HG02973 (cell line): ENCODE results near the gene CCND2.

Experiments used
- ATAC-seq: cut with Tn5 transposase; IDR thresholded peaks from one replicate; pipeline ENCODE4 v1.9.1; 2021; ENCODE audit warnings: moderate library complexity; ENCODE audit not compliant: unreplicated experiment

CCND2 gene

GRCh38 chr12:4256043-4256826 is 17.3 kb upstream of the CCND2 start:
- ATAC-seq: no peak

DNA sequence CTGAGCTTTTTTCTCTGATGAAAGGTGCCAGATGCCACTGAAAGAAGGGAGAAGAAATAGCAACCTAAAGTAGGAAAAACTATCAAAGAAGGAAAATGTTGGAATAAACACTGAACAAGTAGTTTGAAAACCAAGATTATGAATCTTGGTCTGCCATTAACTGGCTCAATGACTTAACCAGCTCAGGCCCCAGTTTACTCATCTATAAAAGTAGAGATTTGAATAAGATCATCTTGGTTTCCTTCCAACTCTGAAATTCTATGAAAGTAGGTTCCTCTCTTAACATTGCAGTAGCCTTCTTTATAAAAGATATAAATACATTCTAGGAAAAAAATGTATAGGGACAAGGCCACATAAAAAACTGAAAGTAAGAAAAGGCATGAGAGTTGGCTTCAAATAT is 16.1 kb upstream of the CCND2 start:
- no peak for ATAC-seq

DNA sequence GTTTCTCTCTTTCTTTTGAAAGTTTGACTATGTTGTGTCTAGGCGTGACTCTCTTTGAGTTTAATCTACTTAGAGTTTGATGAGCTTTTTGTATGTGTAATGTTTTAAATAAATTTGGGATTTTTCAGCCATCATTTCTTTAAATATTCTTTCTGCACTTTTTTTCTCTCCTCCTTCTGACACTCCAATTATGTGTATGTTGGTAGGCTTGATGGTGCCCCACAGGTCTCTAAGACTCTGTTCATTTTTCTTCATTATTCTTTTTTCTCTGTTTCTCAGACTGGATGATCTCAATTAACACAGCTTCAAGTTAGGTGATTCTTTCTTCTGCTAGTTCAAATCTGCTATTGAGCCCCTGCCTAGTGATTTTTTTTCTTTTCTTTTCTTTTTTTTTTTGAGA is 14.5 kb upstream of the CCND2 start:
- ATAC-seq: no peak

DNA sequence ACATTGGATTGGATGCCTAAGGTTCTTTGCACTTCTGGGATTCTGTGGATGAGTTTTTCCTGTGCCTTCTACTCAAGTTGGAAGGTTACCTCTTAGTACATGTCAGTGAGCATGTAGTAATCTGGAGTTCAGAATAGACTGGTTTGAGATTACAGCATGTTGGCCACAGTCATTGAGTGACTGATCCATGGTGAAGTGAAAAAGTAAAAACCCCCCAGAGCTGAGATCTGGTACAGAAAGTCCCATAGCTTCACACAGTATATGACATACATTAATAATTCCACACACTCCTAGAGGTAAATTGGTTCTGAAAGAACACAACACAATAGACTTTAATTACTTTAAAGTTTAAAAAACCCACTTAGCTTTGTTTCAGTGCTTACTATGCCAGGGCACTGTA is 11.9 kb upstream of the CCND2 start:
- ATAC-seq: peak; percentile 69

DNA sequence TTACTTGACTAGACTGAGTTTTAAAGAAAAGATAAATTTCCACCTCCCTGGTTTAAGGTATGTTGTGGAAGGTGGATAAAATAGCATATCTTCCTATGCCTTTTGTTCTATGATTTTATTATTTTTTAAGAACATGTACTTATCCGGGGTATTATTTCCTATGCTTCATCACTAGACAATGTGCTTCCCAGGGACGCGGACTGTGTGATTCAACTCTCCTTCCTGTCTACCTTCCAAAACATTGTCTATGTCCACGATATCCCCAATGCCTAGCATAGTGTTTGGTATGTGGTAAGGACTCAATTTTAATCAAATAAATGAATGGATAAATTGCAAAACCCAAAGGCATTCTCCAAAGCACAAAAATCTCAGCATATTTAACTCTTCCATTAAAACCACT is 8.3 kb upstream of the CCND2 start:
- ATAC-seq: no peak

DNA sequence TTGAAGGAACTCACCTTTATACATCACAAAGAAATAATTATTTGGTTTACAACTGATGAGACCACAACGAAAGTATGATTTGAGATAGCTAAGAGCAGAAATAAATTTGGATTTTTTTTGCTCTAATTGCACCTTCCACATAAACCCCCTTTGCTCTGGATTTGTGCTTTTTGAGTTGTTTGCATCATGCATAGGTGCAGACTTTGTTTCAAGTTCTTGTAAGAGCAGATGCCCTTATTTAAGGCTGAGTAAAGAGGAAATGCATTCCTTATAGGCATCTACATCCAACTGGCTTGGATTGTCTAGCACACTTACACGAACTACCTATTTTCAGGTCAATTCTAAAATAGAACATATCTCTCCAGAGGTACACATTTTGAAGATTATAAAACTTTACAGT is 6.6 kb upstream of the CCND2 start:
- no peak for ATAC-seq

DNA sequence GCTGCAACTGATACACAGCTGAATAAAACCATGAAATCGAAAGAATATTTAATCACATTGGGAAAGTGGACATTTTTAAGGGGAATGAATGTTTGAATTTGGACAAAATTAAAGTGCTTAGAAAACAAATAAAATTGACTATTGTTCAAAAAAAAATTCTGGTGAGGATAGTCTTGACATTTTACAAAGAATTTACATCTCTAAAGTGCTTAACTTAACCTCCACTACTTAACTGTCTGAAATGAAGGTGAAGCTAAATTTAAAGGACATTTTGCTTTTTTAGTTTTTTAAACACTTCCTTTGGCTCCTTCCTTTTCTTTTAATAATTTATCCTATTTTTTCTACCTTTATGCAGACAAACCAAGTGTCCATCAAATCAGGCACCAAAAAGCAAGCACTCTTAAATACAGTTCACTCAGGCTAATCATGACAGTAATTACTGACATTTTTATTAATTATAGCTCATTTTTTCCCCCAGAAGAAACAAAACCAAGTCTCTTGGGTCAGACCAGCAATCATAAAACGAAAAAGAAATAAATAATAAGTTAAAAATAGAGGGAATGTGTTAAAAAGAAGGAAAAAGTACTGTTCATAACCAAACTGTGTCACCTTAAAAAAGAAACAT is 5.7 kb upstream of the CCND2 start:
- no peak for ATAC-seq

DNA sequence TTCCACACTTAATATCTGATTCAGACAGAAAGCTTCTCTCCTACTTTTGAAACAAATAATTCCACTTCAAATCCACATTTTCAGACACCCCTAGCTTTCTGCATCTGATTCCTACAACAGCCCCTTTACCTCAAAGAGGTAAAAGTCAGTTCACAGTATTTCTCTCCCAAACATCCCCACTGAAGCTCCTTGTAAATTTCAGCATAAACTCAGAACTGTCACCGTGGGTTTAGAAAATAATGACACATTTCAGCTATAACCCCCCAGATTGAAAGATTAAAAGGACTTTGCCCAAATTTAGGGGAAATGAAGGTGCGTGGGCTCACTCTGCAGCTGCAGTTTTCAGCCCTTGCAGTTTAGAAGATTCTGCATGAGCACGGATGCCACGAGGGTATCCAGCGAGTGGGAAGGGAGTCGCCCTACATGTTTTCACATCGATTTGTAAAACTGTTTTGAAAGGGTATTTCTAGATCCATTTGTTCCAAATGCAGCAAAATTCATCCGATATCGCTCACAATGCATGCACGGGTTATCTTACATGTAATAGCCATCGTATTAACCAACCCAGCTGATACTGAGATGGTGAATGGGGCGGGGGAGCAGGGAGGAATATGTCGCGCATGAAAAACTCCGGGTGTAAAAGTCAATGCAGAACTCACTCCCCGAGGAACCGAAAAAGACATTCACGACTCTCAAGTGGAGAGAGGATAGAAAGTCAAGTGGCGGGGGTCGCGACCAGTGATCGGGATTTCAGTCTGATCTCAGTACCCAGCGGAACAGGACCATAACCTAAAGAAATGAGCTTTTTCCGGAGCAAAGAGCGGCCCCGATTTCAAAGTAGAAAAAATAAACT is 5.0 kb upstream of the CCND2 start:
- ATAC-seq: no peak

DNA sequence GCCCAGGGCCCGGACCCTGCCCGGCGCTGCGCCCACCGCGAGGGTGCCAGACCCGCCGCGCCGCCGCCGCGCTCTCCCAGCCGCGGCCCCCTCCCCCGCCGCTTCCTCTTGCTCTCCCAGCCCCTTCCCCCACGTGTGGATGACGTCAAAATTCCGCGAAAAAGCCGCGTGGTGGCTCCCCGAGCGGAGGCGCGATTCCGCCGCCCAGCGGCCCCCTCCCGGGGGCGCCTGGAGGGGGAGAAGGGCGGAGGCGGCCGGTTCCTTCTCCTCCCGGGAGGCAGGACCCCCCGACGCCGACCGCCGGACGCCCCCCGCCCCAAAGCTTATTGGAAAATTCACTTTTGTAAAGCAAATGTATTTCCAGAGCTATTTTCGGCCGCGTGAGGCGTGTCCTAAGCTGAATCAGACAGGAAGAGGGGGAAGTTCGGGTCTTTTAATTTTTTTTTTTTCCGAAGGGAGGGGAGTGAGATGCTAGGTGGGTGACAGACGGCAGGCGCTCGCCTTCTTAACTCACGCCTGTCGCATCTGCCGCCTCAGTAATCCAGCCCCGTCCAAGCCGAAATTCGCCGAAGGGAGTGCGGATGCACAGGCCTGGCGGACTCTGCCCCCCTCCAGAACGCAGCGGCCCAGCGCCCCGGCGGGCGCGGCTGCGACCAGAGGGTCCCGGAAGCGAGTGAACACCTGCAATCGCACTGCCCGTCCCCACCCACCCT is 4.1 kb upstream of the CCND2 start:
- no peak for ATAC-seq

GRCh38 chr12:4270016-4270830 is 3.3 kb upstream of the CCND2 start:
- ATAC-seq: no peak

- ATAC-seq: no peak
Observed at GRCh38 chr12:4270831-4271716, 2.5 kb upstream of the CCND2 start.

GRCh38 chr12:4271717-4272423 is 1.7 kb upstream of the CCND2 start:
- peak; percentile 32 for ATAC-seq

DNA sequence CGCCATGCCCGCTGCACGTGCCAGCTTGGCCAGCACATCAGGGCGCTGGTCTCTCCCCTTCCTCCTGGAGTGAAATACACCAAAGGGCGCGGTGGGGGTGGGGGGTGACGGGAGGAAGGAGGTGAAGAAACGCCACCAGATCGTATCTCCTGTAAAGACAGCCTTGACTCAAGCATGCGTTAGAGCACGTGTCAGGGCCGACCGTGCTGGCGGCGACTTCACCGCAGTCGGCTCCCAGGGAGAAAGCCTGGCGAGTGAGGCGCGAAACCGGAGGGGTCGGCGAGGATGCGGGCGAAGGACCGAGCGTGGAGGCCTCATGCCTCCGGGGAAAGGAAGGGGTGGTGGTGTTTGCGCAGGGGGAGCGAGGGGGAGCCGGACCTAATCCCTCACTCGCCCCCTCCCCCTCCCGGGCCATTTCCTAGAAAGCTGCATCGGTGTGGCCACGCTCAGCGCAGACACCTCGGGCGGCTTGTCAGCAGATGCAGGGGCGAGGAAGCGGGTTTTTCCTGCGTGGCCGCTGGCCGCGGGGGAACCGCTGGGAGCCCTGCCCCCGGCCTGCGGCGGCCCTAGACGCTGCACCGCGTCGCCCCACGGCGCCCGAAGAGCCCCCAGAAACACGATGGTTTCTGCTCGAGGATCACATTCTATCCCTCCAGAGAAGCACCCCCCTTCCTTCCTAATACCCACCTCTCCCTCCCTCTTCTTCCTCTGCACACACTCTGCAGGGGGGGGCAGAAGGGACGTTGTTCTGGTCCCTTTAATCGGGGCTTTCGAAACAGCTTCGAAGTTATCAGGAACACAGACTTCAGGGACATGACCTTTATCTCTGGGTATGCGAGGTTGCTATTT is 914 bp upstream of the CCND2 start:
- ATAC-seq: no peak

DNA sequence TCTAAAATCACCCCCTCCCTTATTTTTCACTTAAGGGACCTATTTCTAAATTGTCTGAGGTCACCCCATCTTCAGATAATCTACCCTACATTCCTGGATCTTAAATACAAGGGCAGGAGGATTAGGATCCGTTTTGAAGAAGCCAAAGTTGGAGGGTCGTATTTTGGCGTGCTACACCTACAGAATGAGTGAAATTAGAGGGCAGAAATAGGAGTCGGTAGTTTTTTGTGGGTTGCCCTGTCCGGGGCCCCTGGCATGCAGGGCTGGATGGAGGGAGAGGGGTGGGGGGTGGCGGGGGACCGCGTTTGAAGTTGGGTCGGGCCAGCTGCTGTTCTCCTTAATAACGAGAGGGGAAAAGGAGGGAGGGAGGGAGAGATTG is 300 bp upstream of the CCND2 start:
- ATAC-seq: no peak

DNA sequence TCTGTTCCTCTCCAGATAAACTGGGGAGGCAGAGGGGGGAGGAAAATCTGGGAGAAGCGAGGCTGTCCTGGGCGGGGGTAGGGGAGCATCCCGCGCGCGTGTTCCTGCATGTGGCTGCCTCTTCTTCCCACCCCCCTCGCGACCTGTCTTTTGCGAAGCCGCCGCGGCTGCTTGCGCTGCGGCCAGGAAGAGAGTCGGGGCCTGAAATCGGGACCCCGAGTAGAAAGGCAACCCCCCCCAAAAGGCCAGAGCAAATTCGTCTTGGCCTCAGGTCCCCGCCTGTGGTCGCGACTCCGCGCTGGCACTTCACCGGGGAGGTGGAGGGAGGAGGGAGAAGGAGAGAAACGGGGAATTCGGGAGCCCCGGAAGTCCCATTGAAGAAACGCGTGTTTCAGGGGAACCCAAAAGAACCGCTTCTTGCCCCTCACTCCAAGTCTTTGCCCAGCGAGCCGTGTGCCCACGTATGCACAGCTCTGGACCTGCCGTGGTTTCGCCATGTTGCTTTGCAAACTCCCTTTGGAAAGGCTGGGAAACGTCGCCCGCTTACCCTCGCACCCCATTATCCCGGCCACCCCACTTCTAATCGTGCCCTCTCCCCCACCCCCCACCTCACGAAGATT is 944 bp downstream of the CCND2 start:
- ATAC-seq: no peak

DNA sequence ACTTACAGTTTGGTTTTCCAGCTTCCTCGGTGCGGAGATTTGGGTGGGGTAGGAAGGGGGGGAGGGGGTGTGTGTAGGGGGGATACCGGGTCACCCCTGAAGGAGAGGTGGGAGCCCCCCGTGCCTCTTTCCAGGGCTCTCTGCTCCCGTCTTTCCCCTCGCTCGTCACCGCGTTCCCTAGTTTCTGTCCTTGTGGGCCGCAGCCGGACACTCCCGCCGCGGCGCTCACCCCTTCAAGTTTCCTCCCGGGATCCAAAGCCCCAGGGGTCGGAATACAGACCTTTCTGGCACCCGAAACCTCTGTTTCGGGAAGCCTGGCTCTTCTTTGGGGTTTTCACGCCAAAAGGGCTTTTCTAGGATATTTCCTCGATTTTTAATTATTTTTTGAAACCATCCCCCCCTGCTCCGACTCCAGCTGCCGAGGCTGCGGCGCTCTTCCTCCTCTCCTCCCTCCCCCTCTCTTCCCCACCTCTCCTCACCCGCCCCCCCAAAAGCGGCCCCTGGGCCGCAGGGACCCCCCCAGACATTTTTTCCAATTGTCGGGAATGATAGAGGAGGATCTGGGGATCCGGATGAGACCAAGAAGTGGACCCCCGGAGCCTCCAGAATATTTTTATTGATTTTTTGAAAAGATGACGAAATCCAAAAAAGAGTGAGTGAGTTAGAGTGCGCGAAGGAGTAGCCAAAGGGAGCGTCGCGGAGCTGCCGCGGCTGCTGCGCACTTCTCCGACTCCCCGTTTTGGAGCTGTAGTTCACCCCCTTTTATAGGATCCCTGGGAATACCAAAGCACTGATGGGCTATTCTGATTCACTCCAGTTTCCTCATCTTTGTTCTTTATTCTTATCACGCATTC is 1.7 kb downstream of the CCND2 start:
- ATAC-seq: no peak
